Astrocyte (in vitro differentiated cells and primary cell): ENCODE results near the gene ATG2B.

ENCODE experiments used
- EZH2 ChIP-seq: IDR thresholded peaks from 2 replicates; pipeline ENCODE4 v1.6.1; 2012; ENCODE audit warnings: mild to moderate bottlenecking, low read length, inconsistent platforms; ENCODE audit not compliant: insufficient read depth
- TF ChIP-seq, protein P1 (sequence below): IDR thresholded peaks from 2 replicates; pipeline ENCODE4 v1.5.1; 2011; ENCODE audit warnings: low read depth, mild to moderate bottlenecking, inconsistent platforms, low read length, moderate library complexity; ENCODE audit not compliant: insufficient read depth

DNA sequence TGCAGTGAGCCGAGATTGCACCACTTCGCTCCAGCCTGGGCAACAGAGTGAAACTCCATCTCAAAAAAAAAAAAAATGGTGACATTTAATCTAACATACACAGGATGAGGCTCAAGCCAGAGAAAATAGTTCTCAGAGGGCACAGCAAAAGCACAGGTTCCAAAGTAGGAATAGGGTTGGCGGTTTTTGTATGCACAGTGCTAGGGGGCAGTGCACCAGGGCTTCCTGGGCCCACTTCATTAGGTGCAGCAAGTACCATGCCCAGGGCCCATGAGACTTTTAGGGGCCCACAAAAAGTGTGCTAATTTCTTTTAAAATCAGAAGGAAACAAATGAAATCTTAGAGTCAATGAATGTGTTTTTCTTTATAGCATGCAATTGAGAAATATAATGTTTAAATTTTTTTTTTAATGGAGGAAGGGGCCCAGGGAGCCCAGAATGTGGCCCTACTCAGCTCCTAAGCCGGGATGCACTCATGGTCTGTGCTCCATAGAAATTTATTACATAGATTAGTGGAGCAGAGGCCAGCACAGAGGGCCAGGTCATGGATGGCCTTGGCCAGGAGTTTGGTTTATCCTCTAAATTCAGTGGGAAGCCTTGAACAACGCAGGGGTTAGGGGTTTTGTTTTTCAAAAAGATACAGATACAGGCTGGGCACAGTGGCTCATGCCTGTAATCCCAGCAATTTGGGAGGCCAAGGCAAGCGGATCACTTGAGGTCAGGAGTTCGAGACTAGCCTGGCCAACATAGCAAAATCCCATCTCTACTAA is 31.1 kb upstream of the ATG2B start:
- TF ChIP-seq, protein P1, sequence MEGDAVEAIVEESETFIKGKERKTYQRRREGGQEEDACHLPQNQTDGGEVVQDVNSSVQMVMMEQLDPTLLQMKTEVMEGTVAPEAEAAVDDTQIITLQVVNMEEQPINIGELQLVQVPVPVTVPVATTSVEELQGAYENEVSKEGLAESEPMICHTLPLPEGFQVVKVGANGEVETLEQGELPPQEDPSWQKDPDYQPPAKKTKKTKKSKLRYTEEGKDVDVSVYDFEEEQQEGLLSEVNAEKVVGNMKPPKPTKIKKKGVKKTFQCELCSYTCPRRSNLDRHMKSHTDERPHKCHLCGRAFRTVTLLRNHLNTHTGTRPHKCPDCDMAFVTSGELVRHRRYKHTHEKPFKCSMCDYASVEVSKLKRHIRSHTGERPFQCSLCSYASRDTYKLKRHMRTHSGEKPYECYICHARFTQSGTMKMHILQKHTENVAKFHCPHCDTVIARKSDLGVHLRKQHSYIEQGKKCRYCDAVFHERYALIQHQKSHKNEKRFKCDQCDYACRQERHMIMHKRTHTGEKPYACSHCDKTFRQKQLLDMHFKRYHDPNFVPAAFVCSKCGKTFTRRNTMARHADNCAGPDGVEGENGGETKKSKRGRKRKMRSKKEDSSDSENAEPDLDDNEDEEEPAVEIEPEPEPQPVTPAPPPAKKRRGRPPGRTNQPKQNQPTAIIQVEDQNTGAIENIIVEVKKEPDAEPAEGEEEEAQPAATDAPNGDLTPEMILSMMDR: no peak
- TF ChIP-seq EZH2: no peak
